Stomach (tissue), 4 donors: ENCODE results near the gene SYT7.

Source experiments
- EP300 ChIP-seq: sonication (generic); formaldehyde crosslinking; IDR thresholded peaks from one replicate; pipeline ENCODE4 v1.6.1; 2017; ENCODE audit warnings: antibody characterized with exemption
- POLR2A ChIP-seq, 4 donors: fragments of 450-650 bp; IDR thresholded peaks; one replicate each; pipeline ENCODE4 v1.6.1; 2016; ENCODE audit warnings: antibody characterized with exemption in 4 of 4, control low read depth in 2 of 4, mild to moderate bottlenecking in 1 of 4, moderate library complexity in 1 of 4
- POLR2AphosphoS5 ChIP-seq, 3 donors: sonication (generic); formaldehyde crosslinking; IDR thresholded peaks; one replicate each; pipeline ENCODE4 v1.6.1; 2016; ENCODE audit warnings: antibody characterized with exemption in 3 of 3
- TF ChIP-seq, protein P1 (sequence below), 7 experiments: fragments of 450-650 bp in 4 of 7; fragments of 200-600 bp in 3 of 7; sonication (generic) in 3 of 7; IDR thresholded peaks; one replicate each; pipeline ENCODE4 v1.5.1; 2016 to 2019; ENCODE audit warnings: antibody characterized with exemption in 7 of 7, control low read depth in 2 of 7, mild to moderate bottlenecking in 1 of 7

DNA sequence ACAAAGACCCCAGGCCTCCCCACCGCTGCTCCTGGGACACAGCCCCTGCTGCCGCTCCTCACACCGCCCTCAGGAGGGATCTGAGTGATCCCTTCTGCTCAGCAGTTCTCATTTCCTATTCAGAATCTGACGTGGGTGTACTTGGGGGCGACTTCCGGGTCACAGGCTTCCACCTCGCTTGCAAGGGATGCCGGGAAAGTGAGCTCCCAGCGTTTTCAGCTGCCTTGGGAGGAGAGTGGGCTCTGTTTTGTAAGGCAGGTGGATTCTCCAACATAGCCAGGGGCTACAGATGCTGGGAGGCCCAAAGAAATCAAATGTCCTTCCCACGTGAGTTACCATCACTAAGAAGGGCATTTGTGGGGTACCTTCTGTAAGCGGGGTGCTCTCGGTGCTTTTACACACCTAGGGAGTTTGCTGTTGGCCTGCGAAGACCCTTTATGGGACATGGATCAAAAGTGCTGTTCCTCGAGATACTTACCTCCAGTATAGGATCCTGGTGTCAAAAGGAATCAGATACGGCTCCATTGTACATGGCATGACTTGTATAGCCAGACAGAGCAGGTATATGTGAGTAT, 82.0 kb downstream of the SYT7 start:
- TF ChIP-seq, protein P1, sequence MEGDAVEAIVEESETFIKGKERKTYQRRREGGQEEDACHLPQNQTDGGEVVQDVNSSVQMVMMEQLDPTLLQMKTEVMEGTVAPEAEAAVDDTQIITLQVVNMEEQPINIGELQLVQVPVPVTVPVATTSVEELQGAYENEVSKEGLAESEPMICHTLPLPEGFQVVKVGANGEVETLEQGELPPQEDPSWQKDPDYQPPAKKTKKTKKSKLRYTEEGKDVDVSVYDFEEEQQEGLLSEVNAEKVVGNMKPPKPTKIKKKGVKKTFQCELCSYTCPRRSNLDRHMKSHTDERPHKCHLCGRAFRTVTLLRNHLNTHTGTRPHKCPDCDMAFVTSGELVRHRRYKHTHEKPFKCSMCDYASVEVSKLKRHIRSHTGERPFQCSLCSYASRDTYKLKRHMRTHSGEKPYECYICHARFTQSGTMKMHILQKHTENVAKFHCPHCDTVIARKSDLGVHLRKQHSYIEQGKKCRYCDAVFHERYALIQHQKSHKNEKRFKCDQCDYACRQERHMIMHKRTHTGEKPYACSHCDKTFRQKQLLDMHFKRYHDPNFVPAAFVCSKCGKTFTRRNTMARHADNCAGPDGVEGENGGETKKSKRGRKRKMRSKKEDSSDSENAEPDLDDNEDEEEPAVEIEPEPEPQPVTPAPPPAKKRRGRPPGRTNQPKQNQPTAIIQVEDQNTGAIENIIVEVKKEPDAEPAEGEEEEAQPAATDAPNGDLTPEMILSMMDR (IDR thresholded peaks at IDR 0.05) = no peak
- TF ChIP-seq POLR2A (IDR thresholded peaks at IDR 0.05) (no peak), POLR2AphosphoS5 (IDR thresholded peaks at IDR 0.05) (no peak), EP300 (no peak)
